ENCODE measurements around the gene FAM53C. TPM values are rescaled to one million over a fixed set of nuclear protein-coding genes. Genes with fewer than 3 reads are reported as not detected.

FAM53C gene
- total RNA-seq, 3 donors from 2014 or later (not counting 1 experiment from before 2014, with no cell fraction given) = 65.1 to 140 (median 73.6) TPM

DNA sequence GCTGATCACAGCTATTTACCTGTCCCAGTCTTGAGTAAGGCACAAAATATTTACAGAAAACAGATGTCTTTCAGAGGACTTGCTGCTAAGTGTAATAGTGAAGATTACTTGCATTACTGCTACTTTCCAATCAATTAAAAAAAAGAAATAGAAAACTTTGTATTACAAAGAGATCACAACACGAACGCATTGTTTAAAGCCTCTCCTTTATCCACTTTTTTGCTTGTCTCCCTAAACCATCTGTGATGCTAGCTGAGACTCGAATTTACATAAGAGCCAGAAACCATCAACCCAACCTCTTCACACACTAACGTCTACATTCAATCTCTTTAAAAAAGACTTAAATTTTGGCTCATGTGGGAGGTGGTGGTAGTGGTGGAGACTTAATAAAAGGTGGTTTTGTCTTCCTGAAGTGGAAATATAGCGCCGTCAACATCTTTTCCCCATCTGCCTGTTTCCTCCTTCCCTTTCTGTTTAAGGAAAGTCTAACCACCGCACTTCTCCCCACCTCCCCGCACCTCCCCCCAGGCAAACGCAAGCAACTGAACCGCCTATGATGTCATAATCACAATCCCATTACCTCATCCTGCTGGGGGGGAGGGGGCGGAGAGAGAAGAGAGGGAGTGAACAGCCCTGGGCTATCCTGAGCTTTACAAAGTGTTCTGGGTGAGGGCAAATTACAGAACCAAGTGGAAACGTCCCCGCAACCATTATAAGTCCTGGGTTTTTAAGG lies 948 bp upstream of the FAM53C start:
- Histone ChIP-seq H3K27ac (ENCODE audit: low read length) (peak overlapping the region; percentile 97), H3K27me3 (ENCODE audit: control insufficient read depth, insufficient read depth, low read length) (no peaks in the 10 kb centered on the region), H3K4me3 (ENCODE audit: low read length) (peak overlapping the region; percentile 61), H3K36me3 (ENCODE audit: control insufficient read depth, insufficient read depth, low read length) (peaks cover 9% of the 10 kb centered on the region), H3K9me3 (ENCODE audit: control insufficient read depth, insufficient read depth, low read length) (no peaks in the 10 kb centered on the region), H3K4me1 (ENCODE audit: control insufficient read depth, insufficient read depth, low read length) (peaks cover 24% of the 10 kb centered on the region)
- peak in 1 of 2 donors; percentile 87 for DNase-seq
- Mint-ChIP-seq H3K4me1 (peaks cover 42 to 43% of the 10 kb centered on the region in 2 donors), H3K27me3 (ENCODE audit: low read depth in 2 of 2) (no peaks in the 10 kb centered on the region), H3K36me3 (no peaks in the 10 kb centered on the region), H3K4me3 (peak overlapping the region; percentile 88), H3K27ac (peak overlapping the region; percentile 96 to 99), H3K9me3 (no peaks in the 10 kb centered on the region)
- TF ChIP-seq, protein P1, sequence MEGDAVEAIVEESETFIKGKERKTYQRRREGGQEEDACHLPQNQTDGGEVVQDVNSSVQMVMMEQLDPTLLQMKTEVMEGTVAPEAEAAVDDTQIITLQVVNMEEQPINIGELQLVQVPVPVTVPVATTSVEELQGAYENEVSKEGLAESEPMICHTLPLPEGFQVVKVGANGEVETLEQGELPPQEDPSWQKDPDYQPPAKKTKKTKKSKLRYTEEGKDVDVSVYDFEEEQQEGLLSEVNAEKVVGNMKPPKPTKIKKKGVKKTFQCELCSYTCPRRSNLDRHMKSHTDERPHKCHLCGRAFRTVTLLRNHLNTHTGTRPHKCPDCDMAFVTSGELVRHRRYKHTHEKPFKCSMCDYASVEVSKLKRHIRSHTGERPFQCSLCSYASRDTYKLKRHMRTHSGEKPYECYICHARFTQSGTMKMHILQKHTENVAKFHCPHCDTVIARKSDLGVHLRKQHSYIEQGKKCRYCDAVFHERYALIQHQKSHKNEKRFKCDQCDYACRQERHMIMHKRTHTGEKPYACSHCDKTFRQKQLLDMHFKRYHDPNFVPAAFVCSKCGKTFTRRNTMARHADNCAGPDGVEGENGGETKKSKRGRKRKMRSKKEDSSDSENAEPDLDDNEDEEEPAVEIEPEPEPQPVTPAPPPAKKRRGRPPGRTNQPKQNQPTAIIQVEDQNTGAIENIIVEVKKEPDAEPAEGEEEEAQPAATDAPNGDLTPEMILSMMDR (IDR thresholded peaks at IDR 0.05) = no peak
- peak; percentile 41 to 67 (median 55) for ATAC-seq
- whole genome bisulfite sequencing (ENCODE audit: insufficient coverage) = 36% methylated on average over 9 of the region's 13 CpGs
- intact Hi-C loops (cut with micrococcal nuclease) = loop anchor here (2.0 kb wide), 1 partner anchor 124 kb away; the partner anchor contains the start of gene CDC23

DNA sequence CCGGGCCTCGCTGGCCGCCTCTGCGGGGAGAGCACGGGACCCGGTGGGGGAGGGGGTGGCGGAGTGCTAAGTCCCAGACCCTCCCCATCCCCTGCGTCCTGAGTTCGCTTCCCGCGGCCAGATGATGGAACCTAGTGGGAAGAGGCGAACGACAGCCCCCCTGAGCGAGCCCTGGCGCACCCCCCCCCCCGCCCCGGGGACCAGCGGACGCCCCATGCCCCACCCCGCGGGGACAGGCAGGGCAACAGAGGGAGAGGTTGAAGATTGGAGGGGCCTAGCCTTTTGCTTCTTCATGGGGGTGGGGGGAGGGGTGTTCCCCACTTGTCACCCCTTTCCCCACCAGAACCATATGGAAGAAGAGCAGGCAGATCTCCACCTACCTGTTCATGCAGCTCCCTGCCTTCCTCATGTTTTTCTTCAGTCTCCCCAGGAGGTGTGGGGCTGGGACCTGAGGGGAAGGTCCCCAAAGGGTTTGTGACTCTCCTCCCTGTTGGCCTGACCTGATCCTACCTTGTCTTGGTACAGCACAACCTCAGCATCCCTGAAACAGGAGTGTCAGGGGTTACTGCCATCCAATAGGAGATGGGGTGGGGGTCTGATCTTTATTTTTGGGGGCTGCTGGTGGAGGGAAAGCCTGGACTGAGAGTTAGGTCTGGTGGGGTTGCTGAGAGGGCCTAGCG lies 485 bp downstream of the FAM53C start:
- Mint-ChIP-seq H3K27ac (peak overlapping the region; percentile 96 to 99), H3K27me3 (ENCODE audit: low read depth in 2 of 2) (no peaks in the 10 kb centered on the region), H3K4me3 (peak overlapping the region; percentile 88), H3K9me3 (no peaks in the 10 kb centered on the region), H3K4me1 (peaks cover 40 to 41% of the 10 kb centered on the region in 2 donors), H3K36me3 (no peaks in the 10 kb centered on the region)
- Histone ChIP-seq H3K27me3 (ENCODE audit: control insufficient read depth, insufficient read depth, low read length) (no peaks in the 10 kb centered on the region), H3K4me1 (ENCODE audit: control insufficient read depth, insufficient read depth, low read length) (peaks cover 18% of the 10 kb centered on the region), H3K27ac (ENCODE audit: low read length) (peak overlapping the region; percentile 97), H3K36me3 (ENCODE audit: control insufficient read depth, insufficient read depth, low read length) (peaks cover 9% of the 10 kb centered on the region), H3K4me3 (ENCODE audit: low read length) (peak overlapping the region; percentile 61), H3K9me3 (ENCODE audit: control insufficient read depth, insufficient read depth, low read length) (no peaks in the 10 kb centered on the region)
- peak in 2 of 3 donors; percentile 1 to 4 for ATAC-seq
- intact Hi-C loops (cut with micrococcal nuclease) = loop anchor here (2.0 kb wide), 1 partner anchor 14 kb away; the partner anchor contains the start of gene KDM3B
- no peak for DNase-seq
- TF ChIP-seq, protein P1 (IDR thresholded peaks at IDR 0.05) = no peak
- 2% methylated on average over 21 of the region's 22 CpGs for WGBS (ENCODE audit: insufficient coverage)

DNA sequence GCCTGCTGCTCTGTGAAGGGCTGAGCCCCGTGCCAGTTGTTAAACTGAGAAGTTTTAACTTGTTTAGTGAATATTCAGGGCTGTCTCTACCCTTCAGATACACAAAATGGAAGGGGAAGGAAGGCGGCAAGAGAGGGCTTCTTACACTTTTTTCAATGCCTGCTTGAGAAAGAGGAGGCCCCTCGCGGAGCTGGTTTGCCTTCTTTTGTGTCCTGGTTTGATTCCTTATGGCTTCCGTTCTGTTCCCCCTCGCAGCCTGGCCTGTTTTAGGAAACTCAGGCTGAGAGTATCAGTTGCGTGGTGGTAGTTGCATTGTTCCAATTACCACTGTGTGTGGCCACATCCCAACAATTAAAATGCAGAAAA lies 1.0 kb downstream of the FAM53C start:
- H3K27ac Mint-ChIP-seq = peak overlapping the region; percentile 89 to 99
- H3K36me3 ChIP-seq (ENCODE audit: control insufficient read depth, insufficient read depth, low read length) = peaks cover 11% of the 10 kb centered on the region

More for the DNA sequence above, 1.0 kb downstream of the FAM53C start:
- Histone ChIP-seq H3K4me3 (ENCODE audit: low read length) (peak overlapping the region; percentile 61), H3K27ac (ENCODE audit: low read length) (peak overlapping the region; percentile 97), H3K9me3 (ENCODE audit: control insufficient read depth, insufficient read depth, low read length) (no peaks in the 10 kb centered on the region), H3K27me3 (ENCODE audit: control insufficient read depth, insufficient read depth, low read length) (no peaks in the 10 kb centered on the region), H3K4me1 (ENCODE audit: control insufficient read depth, insufficient read depth, low read length) (peaks cover 18% of the 10 kb centered on the region)
- 28% methylated on average over 7 of the region's 7 CpGs for WGBS (ENCODE audit: insufficient coverage)
- Mint-ChIP-seq H3K4me1 (peaks cover 40 to 41% of the 10 kb centered on the region in 2 donors), H3K27me3 (ENCODE audit: low read depth in 2 of 2) (no peaks in the 10 kb centered on the region), H3K9me3 (no peaks in the 10 kb centered on the region), H3K36me3 (no peaks in the 10 kb centered on the region), H3K4me3 (peak overlapping the region; percentile 88)
- ATAC-seq = no peak
- TF ChIP-seq, protein P1 (IDR thresholded peaks at IDR 0.05) = no peak
- peak in 1 of 2 donors; percentile 23 for DNase-seq
- intact Hi-C loops (cut with micrococcal nuclease) = loop anchor here (2.0 kb wide), 1 partner anchor 14 kb away; the partner anchor contains the start of gene KDM3B

Data from natural killer cell (primary cell).